NCI-H146 treated with DMSO at 0.1 percent for 48 hours (cell line): Measurements from ENCODE around the gene CPA3.

Experiments used
- DNase-seq: peaks from one replicate; lab custom pipeline; 2025; ENCODE audit not compliant: unreplicated experiment; lab: John Stamatoyannopoulos, UW

CPA3 gene

DNA sequence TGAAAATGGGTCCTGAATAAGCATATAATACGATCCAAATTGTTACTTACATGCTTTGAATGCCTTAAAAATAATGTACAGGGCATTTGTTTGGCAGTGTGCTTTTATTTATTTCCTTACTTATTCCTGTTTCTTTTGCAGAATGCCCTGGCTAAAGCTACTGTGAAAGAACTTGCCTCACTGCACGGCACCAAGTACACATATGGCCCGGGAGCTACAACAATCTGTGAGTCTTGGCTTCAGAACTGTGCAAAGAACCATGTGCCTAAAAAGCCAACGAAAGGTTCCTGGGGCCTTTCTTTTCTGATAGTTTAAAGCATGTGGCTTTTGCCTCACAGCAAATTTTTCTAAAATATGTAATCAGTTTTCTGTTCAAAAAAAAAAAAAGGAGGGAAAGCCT is 7.8 kb upstream of the CPA3 start:
- no peak for DNase-seq

GRCh38 chr3:148861277-148861869 is 3.7 kb upstream of the CPA3 start:
- peak; percentile 43 for DNase-seq

GRCh38 chr3:148863297-148863696 is 1.8 kb upstream of the CPA3 start:
- DNase-seq: no peak

DNA sequence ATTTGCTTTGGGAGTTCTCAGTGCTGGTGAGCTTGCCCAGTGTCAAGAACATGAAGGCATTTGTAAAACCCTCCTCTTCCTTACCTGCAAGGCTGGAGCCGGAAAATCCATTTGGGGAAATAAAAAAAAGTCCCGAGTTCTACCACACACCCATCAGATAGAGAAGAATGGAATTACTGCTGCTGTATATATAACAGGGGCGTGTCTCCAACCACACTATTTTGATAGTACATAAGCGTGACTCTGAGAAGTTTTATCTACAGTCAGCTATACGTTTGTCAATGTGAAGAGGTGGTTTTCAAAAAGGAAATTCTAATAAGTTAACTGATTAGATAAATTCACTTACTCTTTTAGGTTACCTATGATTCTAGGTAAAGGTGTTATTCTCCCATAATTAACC is 1.3 kb upstream of the CPA3 start:
- DNase-seq: no peak

GRCh38 chr3:148866261-148866660 is 1.2 kb downstream of the CPA3 start:
- no peak for DNase-seq

GRCh38 chr3:148873270-148873927 is 8.3 kb downstream of the CPA3 start:
- peak; percentile 67 for DNase-seq

GRCh38 chr3:148873977-148874376 is 8.9 kb downstream of the CPA3 start:
- DNase-seq: no peak

- no peak for DNase-seq
Observed at GRCh38 chr3:148878095-148878494, 13.0 kb downstream of the CPA3 start.

DNA sequence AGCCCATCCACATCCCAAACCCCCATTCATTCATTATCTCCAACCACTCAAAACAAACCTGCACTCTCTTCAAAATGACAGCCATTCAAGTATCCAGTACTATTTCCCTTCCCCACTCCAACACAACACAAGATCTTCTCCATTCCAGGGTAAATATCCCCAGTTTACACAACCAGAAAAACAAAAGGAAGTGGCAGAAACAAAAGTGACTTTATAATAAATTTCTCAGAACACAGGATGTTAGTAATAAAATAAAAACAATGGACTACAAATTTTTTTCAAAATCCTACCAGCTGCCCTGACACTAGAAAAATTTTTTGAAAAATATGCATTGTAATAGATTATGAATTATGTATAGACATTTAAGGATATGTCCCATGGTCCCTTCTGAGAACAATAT is 14.2 kb downstream of the CPA3 start:
- no peak for DNase-seq

DNA sequence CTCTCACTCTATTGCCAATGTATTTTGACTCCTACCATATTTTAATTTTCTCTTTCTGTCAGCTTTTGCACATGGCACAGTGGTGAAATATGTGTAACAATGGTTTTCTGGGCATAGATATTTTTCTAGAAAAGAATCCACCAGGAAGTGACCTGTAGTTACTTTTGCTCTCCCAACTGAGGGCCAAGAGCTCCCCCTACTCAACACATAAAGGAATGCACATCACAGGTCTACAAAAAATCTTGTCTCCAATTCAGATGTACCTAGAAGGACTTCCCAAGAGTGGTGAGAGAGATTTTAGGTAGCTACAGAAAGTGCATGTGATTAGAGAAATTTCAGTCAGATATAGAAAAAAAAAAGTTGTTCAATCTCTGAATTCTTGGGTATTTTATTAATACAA is 15.6 kb downstream of the CPA3 start:
- DNase-seq: peak; percentile 19

GRCh38 chr3:148881286-148881685 is 16.2 kb downstream of the CPA3 start:
- DNase-seq: no peak

DNA sequence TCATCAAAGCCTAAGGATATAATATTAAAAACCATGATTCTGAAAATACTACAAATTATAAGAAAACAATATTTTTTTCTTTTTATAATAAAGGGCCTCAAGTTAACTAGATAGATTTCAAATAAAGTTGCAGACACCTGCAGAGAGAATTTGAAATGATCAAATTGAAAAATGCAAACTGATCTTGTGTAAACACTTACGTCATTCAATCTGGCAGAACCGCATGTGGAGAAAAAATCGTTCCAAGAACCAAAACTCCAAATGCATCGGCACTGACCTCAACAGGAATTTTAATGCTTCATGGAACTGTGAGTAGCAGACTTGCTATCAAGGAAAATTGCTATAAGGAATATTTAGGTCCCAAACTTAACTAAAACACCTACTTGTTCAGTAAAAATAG is 17.2 kb downstream of the CPA3 start:
- peak; percentile 27 for DNase-seq

DNA sequence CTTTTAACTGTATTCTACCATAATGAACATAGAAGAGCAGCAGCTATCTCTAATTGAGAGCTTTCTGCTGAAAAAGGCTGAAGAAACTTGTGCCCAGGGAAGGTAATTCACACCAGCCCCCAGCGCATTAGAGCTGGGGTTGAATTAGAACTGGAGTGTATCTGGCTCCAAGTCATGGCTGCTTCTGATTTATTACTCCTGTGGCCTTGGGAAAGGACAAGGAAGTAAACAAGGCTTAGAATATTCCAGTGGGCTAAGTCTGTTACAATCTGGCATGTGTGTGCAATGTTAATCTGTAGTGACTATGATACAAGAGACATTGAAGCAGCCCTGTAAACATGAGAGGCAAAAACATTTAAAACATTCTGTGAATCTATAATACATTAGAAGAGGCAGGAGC is 18.1 kb downstream of the CPA3 start:
- DNase-seq: no peak

GRCh38 chr3:148884261-148884660 is 19.2 kb downstream of the CPA3 start:
- no peak for DNase-seq

DNA sequence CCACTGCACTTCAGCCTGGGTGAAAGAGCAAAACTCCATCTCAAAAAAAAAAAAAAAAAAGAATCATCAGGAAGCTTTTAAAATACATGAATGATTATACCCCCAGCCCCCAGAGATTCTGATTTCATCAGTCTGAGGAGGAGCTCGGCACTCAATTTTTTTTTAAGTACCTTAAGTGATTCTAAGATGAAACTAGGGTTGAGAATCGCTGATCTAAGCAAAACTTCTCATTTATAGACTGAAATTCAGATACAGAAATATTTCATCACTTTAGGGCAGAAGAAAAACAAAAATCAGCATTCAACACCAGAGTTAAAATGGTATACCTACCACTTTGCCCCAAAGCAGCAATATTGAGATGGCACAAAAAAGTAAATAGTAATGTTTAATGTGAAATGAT is 24.7 kb downstream of the CPA3 start:
- DNase-seq: no peak

DNA sequence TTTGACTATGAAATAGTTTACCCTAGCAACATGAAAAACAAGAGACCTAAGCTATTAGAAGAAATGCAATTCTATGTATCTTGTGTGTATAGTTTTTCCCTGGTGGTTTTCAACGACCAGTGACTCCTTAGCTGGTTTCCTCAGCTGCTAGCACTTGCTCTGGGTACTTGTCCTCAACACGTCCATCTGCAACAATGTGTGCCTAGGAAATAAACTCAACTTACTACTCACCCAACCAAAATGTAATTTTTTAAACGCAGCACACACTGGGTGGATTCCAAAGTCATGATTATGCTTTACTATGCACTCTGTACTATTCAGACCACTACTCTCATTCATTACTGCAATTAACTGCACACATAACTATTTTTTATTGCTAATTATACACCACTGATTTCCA is 31.0 kb downstream of the CPA3 start:
- no peak for DNase-seq

DNA sequence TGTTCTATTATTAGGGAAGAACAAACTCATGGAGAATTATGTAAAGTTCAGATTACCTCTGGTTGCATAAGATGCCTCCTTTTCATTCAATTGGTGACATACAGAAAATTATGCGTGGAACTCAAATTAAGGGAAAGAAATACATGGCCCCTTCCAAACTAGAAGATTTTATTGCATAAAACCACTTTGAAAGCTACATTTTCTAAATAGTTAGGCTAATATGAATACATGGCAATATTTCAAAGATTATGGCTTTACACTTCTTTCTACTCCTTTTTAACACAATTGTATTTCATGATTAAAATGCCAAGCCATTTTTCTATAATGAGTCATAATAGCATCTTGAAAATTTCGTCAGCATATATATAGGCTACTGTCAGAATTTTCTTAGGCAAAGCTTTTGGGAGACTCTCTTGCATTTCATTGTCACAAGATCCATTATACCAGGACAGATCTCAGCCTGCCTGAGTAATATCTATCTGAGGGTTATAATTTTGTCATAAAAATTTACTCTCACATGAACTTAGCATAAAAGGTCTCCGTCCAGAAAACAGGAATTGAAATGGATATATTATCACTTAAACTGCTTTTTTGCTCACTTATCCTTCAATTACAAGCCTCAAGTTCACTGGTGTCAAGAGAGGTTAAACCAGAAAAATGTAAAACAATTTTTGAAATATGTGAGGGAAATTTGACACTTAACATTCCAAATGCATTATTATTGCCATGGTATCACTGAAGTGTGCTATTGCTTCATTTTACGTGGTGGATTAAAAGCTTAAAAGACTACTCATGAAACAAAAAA is 37.1 kb downstream of the CPA3 start:
- no peak for DNase-seq

- no peak for DNase-seq
Observed at GRCh38 chr3:148903022-148903442, 37.9 kb downstream of the CPA3 start.

DNA sequence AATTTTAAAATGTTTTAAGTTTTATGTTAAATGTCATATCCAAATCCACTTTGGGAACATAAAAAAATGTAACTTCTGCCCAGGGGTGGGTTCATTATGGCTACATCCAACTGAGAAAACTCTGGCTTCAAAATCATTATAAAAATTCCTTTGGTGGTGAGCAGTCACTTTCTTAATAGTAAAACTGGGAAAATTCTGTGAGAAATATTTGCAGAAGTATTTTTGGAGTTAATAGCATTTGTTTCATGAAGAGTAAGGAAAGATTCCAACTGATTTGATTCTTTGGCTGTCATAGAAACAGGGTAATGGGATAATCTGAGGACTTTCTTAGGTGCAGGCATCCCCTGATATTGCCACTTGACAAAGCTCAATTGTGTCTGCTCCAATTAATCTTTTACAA is 38.8 kb downstream of the CPA3 start:
- no peak for DNase-seq

- no peak for DNase-seq
Observed at GRCh38 chr3:148906667-148907066, 41.6 kb downstream of the CPA3 start.

GRCh38 chr3:148911173-148911572 is 46.1 kb downstream of the CPA3 start:
- no peak for DNase-seq

- no peak for DNase-seq
Observed at GRCh38 chr3:148911592-148911991, 46.5 kb downstream of the CPA3 start.
